Stomach smooth muscle (tissue), 2 donors: ENCODE results near the gene INMT.
"Not testable (repeated sequence)": the region's sequence is repeated elsewhere in the genome, so short reads cannot be mapped to it uniquely, and the experiment has no call there.

ENCODE experiments used
- H3K27ac ChIP-seq: one replicate; pipeline ENCODE4 v1.7.0; 2013; ENCODE audit warnings: mild to moderate bottlenecking, low read length, inconsistent platforms
- H3K27me3 ChIP-seq, 2 donors: one replicate each; pipeline ENCODE4 v1.7.0; 2013; ENCODE audit warnings: low read length in 2 of 2; ENCODE audit not compliant: insufficient read depth in 2 of 2, control insufficient read depth in 1 of 2
- H3K36me3 ChIP-seq, 2 donors: one replicate each; pipeline ENCODE4 v1.7.0; 2013; ENCODE audit warnings: low read length in 2 of 2; ENCODE audit not compliant: control insufficient read depth in 2 of 2, insufficient read depth in 2 of 2
- H3K4me1 ChIP-seq: one replicate; pipeline ENCODE4 v1.7.0; 2013; ENCODE audit warnings: low read length; ENCODE audit not compliant: control insufficient read depth, insufficient read depth
- H3K4me3 ChIP-seq, 2 donors: one replicate each; pipeline ENCODE4 v1.7.0; 2013; ENCODE audit warnings: low read length in 2 of 2
- H3K9ac ChIP-seq, 2 donors: one replicate each; pipeline ENCODE4 v1.7.0; 2013; ENCODE audit warnings: low read length in 2 of 2, mild to moderate bottlenecking in 1 of 2
- H3K9me3 ChIP-seq, 2 donors: one replicate each; pipeline ENCODE4 v1.7.0; 2013; ENCODE audit warnings: low read length in 2 of 2; ENCODE audit not compliant: control insufficient read depth in 2 of 2
- donor health status: healthy.
- donor health status: Pancreatic carcinoma.

The INMT gene

DNA sequence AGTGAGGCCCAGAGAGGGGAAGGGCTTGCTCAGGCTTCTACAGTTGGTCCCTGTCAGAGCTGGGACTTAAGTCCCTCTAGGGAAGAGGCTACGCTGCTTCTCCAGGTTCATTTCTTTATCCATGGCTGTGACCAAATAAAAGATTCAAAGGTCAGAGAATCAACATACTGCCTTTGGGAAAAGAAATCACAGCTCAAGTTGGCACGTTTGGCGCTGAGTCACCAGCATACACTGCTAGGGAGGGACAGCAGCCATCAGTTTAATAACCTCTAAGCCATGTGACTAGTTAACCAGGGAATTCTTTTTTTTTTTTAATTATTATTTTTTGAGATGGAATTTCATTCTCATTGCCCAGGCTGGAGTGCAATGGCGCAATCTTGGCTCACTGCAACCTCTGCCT, 41.3 kb upstream of the INMT start:
- Histone ChIP-seq H3K4me3 (no peak overlapping the region), H3K27ac (no peak overlapping the region), H3K9ac (no peak overlapping the region), H3K36me3 (no peaks in the 10 kb centered on the region), H3K9me3 (no peaks in the 10 kb centered on the region), H3K4me1 (peaks cover 17% of the 10 kb centered on the region), H3K27me3 (no peaks in the 10 kb centered on the region)

DNA sequence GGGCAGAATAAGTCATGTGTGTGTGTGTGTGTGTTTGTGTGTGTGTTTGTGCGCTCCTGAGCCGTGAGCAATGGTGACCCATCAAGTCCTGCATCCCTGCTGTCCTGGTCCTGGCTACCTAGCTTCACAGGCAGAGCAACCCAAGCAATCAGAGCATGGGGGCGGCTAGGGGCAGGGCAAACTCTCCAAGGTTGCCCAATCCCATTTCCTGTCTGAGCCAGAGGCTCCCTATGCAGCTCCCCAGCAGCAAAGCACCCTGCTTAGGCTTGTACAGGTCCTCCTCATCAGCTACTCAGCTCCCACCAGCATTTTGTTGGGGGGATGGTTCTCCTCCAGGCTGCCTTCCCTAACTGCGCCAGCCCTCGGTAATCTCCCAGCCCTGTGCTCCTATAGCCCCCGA, 38.5 kb upstream of the INMT start:
- no peak overlapping the region for H3K27ac ChIP-seq
- H3K27me3 ChIP-seq = no peaks in the 10 kb centered on the region
- H3K9me3 ChIP-seq = peaks cover 0 to 2% of the 10 kb centered on the region in 2 donors
- no peak overlapping the region for H3K4me3 ChIP-seq
- no peak overlapping the region for H3K9ac ChIP-seq
- no peaks in the 10 kb centered on the region for H3K36me3 ChIP-seq
- H3K4me1 ChIP-seq = peaks cover 14% of the 10 kb centered on the region

DNA sequence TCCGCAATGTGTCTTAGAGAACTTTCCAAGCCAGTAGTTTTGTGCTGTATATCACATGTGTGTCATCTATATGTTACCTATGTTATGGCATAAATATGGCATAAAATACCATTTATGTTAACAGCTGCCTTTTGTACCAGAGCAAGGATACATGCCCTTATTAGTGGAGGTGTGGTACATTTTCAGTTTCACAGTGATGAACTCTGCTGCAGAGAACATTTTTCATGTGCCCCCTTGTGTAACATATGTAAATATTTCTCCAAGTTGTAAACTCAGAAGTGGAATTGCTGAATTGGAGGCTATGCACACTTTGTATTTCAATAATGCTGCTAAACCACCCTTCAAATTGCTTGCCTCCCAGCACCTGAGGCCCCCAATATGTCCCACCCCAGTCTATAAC, 37.8 kb upstream of the INMT start:
- H3K36me3 ChIP-seq = no peaks in the 10 kb centered on the region
- H3K27ac ChIP-seq = no peak overlapping the region
- H3K27me3 ChIP-seq = no peaks in the 10 kb centered on the region
- peaks cover 14% of the 10 kb centered on the region for H3K4me1 ChIP-seq
- no peak overlapping the region for H3K9ac ChIP-seq
- H3K9me3 ChIP-seq = peaks cover 0 to 6% of the 10 kb centered on the region in 2 donors
- H3K4me3 ChIP-seq = no peak overlapping the region

DNA sequence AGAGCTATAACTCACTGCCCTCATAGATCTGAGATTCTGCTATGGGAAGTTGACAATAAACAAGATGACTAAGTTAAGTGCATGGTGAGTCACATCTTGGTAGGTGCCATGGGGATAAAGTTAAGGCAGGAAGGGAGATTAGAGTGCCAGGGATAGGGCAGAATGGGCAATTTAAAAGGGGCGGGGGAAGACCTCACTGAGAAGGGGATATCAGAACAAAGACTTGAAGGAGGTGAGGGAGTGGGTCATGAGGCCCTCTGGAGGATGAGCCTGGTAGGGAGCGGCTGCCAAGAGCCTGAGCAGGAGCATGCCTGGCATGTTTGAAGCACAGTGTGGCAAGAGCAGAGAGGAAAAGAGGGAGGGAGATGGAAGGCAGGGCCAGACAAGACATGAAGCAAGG, 34.8 kb upstream of the INMT start:
- Histone ChIP-seq H3K9ac (no peak overlapping the region), H3K4me1 (peaks cover 14% of the 10 kb centered on the region), H3K4me3 (no peak overlapping the region), H3K27me3 (no peaks in the 10 kb centered on the region), H3K36me3 (no peaks in the 10 kb centered on the region), H3K9me3 (peaks cover 0 to 6% of the 10 kb centered on the region in 2 donors), H3K27ac (no peak overlapping the region)

DNA sequence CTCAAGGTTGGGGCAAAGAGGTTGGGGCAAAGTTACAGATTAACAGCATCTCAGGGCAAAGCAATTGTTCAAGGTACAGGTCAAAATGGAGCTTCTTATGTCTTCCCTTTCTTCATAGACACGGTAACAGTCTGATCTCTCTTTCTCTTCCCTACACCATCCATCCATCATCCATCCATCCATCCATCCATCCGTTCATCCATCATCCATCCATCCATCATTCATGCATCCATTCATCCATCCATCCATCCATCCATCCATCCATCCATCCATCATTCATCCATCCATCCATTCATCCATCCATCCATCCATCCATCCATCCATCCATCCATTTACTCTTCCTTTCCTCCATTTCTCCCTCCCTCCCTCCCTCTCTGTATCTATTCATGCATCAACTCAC, 32.5 kb upstream of the INMT start:
- H3K27ac ChIP-seq, H3K4me3 ChIP-seq, H3K27me3 ChIP-seq, H3K9ac ChIP-seq, H3K36me3 ChIP-seq, H3K9me3 ChIP-seq: not testable (repeated sequence)
- H3K4me1 ChIP-seq = peaks cover 12% of the 10 kb centered on the region

DNA sequence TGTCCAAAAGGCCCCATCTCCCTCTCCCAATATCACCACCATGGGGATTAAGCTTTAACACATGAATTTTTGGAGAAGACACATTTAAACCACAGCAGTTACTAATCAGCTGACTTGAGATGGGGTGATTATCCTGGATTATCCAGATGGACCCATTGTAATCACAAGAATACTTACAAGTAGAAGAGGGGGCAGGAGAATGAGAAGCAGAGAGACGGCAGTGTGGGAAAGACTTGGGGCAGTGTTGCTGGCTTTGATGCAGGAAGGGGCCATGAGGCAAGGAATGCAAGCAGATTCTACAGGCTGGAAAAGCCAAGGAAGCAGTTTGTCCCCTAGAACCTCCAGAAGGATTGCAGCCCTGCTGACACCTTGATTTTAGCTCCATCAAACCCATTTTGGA, 30.7 kb upstream of the INMT start:
- Histone ChIP-seq H3K9ac (no peak overlapping the region), H3K27ac (no peak overlapping the region), H3K36me3 (no peaks in the 10 kb centered on the region), H3K27me3 (no peaks in the 10 kb centered on the region), H3K4me1 (peaks cover 4% of the 10 kb centered on the region), H3K9me3 (peaks cover 0 to 6% of the 10 kb centered on the region in 2 donors), H3K4me3 (no peak overlapping the region)

DNA sequence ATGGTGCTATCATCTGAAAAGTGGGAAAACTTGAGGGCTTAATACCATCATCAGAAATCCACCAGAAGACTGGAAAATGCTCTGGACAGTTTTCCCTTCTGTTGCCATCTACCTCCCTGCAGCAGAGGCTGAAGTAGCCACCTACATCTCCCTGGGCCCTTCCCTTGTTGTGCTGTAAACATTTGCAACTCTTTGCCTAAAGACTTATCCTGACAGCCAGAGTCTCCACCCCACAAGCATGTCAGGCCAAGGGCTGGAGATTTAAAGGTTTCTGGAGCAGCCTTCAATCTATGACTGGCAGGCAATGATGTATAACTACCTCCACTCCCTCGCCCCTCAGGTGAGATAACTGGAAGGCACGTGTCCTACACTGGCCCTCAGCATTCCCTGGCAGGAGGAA, 29.7 kb upstream of the INMT start:
- no peak overlapping the region for H3K27ac ChIP-seq
- peaks cover 0 to 6% of the 10 kb centered on the region in 2 donors for H3K9me3 ChIP-seq
- no peaks in the 10 kb centered on the region for H3K36me3 ChIP-seq
- no peak overlapping the region for H3K4me3 ChIP-seq
- H3K9ac ChIP-seq = no peak overlapping the region
- no peaks in the 10 kb centered on the region for H3K27me3 ChIP-seq
- H3K4me1 ChIP-seq = no peaks in the 10 kb centered on the region

DNA sequence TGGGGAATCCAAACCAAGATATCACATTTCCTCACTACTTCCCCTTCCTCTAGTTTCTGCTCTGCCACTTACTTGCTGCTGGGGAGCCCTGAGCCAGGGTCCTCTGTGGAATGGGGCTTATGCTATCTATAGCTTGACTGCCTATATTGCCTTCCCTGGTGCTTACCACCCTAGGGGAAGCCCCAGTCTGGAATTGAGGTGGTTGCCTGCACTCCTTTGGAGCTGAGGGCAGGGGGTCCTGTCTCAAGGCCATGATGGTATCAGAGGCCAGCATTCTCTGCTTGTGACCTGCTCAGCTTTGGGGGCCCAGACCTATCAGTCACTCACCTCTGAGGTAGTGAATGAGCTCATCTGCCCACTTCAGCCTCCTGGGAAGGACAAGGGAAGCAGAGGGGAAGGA, 29.3 kb upstream of the INMT start:
- H3K27me3 ChIP-seq = no peaks in the 10 kb centered on the region
- H3K4me3 ChIP-seq = no peak overlapping the region
- H3K4me1 ChIP-seq = no peaks in the 10 kb centered on the region
- H3K36me3 ChIP-seq = no peaks in the 10 kb centered on the region
- H3K27ac ChIP-seq = no peak overlapping the region
- H3K9ac ChIP-seq = no peak overlapping the region
- H3K9me3 ChIP-seq = peaks cover 0 to 6% of the 10 kb centered on the region in 2 donors

DNA sequence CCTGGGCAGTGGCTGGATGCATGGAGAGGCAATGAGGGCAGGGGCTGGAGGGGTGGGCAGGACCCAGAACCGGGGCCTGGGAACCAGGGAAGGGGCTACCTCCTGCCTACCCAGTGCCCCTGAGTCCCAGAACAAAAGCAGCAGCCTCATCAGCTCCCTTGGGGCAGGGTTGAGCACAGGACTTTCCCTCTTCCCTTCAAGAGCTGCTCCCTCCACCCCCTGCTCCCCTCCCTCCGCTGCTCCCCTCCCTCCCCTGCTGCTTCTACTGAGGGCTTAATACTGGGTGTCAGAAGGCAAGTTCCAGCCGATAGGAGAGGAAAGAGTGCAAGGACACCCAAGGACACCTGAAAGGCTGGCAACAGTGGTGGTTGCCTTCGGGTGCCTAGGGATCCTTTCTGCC, 28.2 kb upstream of the INMT start:
- H3K36me3 ChIP-seq = no peaks in the 10 kb centered on the region
- no peak overlapping the region for H3K4me3 ChIP-seq
- H3K9ac ChIP-seq = no peak overlapping the region
- H3K27ac ChIP-seq = no peak overlapping the region
- H3K4me1 ChIP-seq = no peaks in the 10 kb centered on the region
- no peaks in the 10 kb centered on the region for H3K27me3 ChIP-seq
- H3K9me3 ChIP-seq = no peaks in the 10 kb centered on the region

DNA sequence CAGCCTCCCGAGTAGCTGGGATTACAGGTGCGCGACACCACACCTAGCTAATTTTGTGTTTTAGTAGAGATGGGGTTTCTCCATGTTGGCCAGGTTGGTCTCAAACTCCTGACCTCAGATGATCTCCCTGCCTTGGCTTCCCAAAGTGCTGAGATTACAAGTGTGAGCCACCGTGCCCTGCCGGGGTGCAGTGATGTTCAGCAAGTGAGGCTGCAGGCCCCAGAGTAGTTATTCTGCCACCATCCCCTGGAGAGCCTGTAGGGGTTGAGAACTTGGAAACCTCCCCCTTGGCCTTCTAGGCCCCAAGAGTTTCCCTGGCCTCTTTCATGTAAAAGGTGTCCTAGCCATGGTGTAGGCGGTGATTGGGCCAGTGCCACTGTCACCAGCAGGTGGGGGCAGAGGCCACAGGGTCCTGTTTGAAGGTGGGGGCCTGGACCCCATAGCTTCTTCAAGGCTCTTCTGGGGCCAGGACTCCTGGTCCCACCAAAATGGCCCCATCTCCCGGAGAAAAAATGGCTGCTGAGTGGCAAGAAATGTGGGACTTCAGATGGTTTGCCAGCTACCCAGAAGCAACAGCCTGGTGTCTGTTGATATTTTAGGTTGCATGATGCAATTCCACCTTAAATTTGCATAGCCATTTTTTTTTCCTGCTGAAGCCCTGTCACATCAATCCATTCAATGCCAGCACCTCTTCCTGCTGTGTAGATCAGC, 25.5 kb upstream of the INMT start:
- Histone ChIP-seq H3K4me3 (no peak overlapping the region), H3K4me1 (no peaks in the 10 kb centered on the region), H3K27ac (no peak overlapping the region), H3K9ac (no peak overlapping the region), H3K9me3 (no peaks in the 10 kb centered on the region), H3K36me3 (no peaks in the 10 kb centered on the region), H3K27me3 (no peaks in the 10 kb centered on the region)

DNA sequence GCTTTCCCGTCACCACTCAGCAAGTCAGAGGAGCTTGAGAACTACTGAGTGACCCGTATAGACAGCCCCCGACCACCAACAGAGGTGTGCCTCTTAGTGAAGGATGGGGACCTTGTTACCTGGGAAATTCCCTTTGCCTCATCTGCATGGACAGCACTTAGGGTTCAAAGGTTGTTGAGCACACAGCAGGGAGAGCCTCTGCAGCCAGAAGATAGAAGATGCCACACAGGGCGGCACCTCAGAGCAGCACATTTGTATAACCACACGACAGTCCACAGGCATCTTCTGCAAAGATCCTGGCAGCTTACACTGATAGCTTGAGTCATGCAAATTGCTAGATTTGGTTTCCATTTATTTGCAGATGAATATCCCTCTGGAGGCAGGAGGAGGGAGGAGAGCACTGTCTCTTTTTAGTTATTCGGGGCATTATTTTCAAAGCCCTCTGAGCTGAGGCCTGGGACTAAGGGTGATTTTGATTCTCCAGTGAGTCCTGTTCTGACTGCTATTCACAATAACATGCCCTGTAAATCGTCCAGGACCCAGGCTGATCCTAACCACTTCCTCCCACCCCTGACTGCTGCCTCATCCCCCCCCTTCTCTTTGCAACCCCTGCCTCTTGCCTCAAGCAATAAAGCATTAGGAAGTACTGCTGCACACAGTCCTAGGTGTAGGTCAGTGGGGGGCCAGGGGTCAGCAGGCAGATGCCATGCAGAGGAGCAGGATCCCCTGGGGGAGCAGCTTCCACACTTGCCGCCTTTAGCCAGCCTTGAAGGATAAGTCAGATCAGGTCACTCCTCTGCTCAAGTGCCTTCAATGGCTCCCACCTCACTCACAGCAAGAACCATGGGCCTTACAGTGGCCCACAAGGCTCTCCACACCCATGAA, 24.6 kb upstream of the INMT start:
- H3K4me3 ChIP-seq = no peak overlapping the region
- no peaks in the 10 kb centered on the region for H3K36me3 ChIP-seq
- H3K9ac ChIP-seq = no peak overlapping the region
- H3K4me1 ChIP-seq = no peaks in the 10 kb centered on the region
- no peak overlapping the region for H3K27ac ChIP-seq
- H3K27me3 ChIP-seq = no peaks in the 10 kb centered on the region
- no peaks in the 10 kb centered on the region for H3K9me3 ChIP-seq
